ENCODE data around the gene PPM1N. TPM values are rescaled to one million over a fixed set of nuclear protein-coding genes. Genes with fewer than 3 reads are reported as not detected.

Gene PPM1N
- total RNA-seq (2012; rRNA removed): 0.56 and 0.90 TPM in 2 replicates
- polyA plus RNA-seq (2012; rRNA removed): 1.6 TPM in 2 replicates
- 2.0 and 2.9 TPM in 2 replicates for polyA plus RNA-seq (2012; cell fraction: cytosol; rRNA removed)
- 3.4 and 4.5 TPM in 2 replicates for polyA plus RNA-seq (2012; cell fraction: nucleus; rRNA removed; ENCODE audit: low replicate concordance)
- percentile 21 among the genes with signal in this experiment for Bru-seq, nascent RNA
- percentile 19 among the genes with signal in this experiment for BruChase-seq, experiment 1, labeled RNA remaining after a 6-hour chase
- percentile 19 among the genes with signal in this experiment for BruChase-seq, experiment 2, labeled RNA remaining after a 2-hour chase
- long read RNA-seq, partial matches to known transcripts: 0 of 2 reads
- long read RNA-seq, other reads (novel, unspliced or antisense): 0 of 2 reads

GRCh38 chr19:45498411-45499195 lies at the start of gene PPM1N:
Gene PPM1N (plus strand): TSS chr19:45498443. CDS start chr19:45498473, 30 bp downstream.
- dilution Hi-C loops (cut with HindIII; ENCODE audit: low sequenced_read_pairs, unreplicated experiment) (no loop called here), intact Hi-C loops (cut with micrococcal nuclease) (no loop called here), in situ Hi-C loops (cut with MboI; ENCODE audit: low sequenced_read_pairs) (no loop called here)
- Histone ChIP-seq H2AK9ac (replicated peaks; ENCODE audit: low read depth, low read length, poor library complexity) (peak within 1 kb of the TSS; percentile 96), H3K18ac (ENCODE audit: low read depth, low read length) (no peak within 1 kb of the TSS), H4K8ac (ENCODE audit: low read depth in 2 of 2, low read length in 2 of 2) (peak within 1 kb of the TSS; percentile 79 to 94; a peak in 3 of 4 replicates), H4K5ac (ENCODE audit: low read depth, low read length) (peak within 1 kb of the TSS; percentile 3), H3K27me3 (ENCODE audit: control insufficient read depth, insufficient read depth, low read length) (peaks cover 6% of the 10 kb centered on the region; the same call in 1 of the 2 replicates), H3K56ac (ENCODE audit: extremely low read depth, insufficient read depth, low read length) (no peak within 1 kb of the TSS), H3K27ac (ENCODE audit: insufficient read depth, low read length) (no peak within 1 kb of the TSS; the same call in 1 of the 2 replicates), H3K4me1 (ENCODE audit: control insufficient read depth, insufficient read depth, low read length) (no peaks in the 10 kb centered on the region), H3K9me1 (ENCODE audit: insufficient read depth, low read length) (peaks cover 9% of the 10 kb centered on the region), H3K79me1 (ENCODE audit: low read depth in 1 of 2, low read length in 2 of 2) (peaks cover 0 to 3% of the 10 kb centered on the region in 2 experiments; a peak in 1 of 4 replicates), H3K4me3 (ENCODE audit: insufficient read depth, low read depth, low read length) (peak within 1 kb of the TSS; percentile 29), H2BK20ac (ENCODE audit: low read depth, low read length) (no peak within 1 kb of the TSS), H4K91ac (ENCODE audit: insufficient read depth, low read depth, low read length) (no peak within 1 kb of the TSS), H3K4me2 (ENCODE audit: low read depth, low read length) (peak within 1 kb of the TSS; percentile 64), H3K14ac (replicated peaks; ENCODE audit: low read depth, low read length) (no peak within 1 kb of the TSS; the same call in 1 of the 2 replicates), H4K20me1 (ENCODE audit: insufficient read depth, low read length) (no peaks in the 10 kb centered on the region), H3K4ac (ENCODE audit: low read depth, low read length) (peak within 1 kb of the TSS; percentile 77), H3K9ac (ENCODE audit: low read depth, low read length) (peak within 1 kb of the TSS; percentile 37), H3K36me3 (ENCODE audit: control insufficient read depth, insufficient read depth, low read length) (no peaks in the 10 kb centered on the region), H2BK120ac (ENCODE audit: low read depth, low read length) (no peak within 1 kb of the TSS), H2AK5ac (ENCODE audit: low read depth, low read length) (peak within 1 kb of the TSS; percentile 3; the same call in 1 of the 2 replicates), H2AFZ (replicated peaks; ENCODE audit: low read length, poor library complexity) (peak within 1 kb of the TSS; percentile 95), H3K23ac (ENCODE audit: low read depth, low read length) (0 out of 2 replicates have a peak within 1 kb of the TSS, but pooled peaks have one; percentile 31), H3K9me3 (ENCODE audit: control insufficient read depth, insufficient read depth, low read length) (no peaks in the 10 kb centered on the region), H2BK5ac (ENCODE audit: low read depth, low read length, poor library complexity, severe bottlenecking) (no peak within 1 kb of the TSS), H2BK15ac (ENCODE audit: low read depth, low read length) (0 out of 3 replicates have a peak within 1 kb of the TSS, but pooled peaks have one; percentile 81)
- DNase-seq: peak; percentile 17
- ChIA-PET CTCF (interaction anchor here (1.1 kb wide), 1 partner anchor 13 kb away, joined by 3 read pairs; no protein-coding TSS in a partner anchor), POLR2A (ENCODE audit: unreplicated experiment) (no interaction called here)
- no TSS peak for BruUV-seq (replicated peaks)
- 6% methylated on average over 36 of the region's 89 CpGs; no CpG with 5 or more reads in 1 of the 2 experiments for WGBS, 2 experiments (ENCODE audit: extremely low coverage in 2 of 2, insufficient read length in 1 of 2)
- ATAC-seq (ENCODE audit: low read depth): 0 out of 2 replicates have a peak, but pooled peaks have one; percentile 3
- TF ChIP-seq RCOR1 (IDR thresholded peaks at IDR 0.05; ENCODE audit: insufficient replicate concordance, low read length) (no peak), MXI1 (IDR thresholded peaks at IDR 0.05; ENCODE audit: borderline replicate concordance, low read depth, low read length) (no peak), RAD21 (IDR thresholded peaks at IDR 0.05; ENCODE audit: low read length) (no peak), CTCF (conservative IDR thresholded peaks at IDR 0.05; ENCODE audit: low read depth, low read length) (peak; percentile 3; the same call in 1 of the 2 replicates), BHLHE40 (IDR thresholded peaks at IDR 0.05; ENCODE audit: low read depth, low read length) (no peak)
